Thoracic aorta (tissue), 2 donors: ENCODE results near the gene CENPU. TPM values are rescaled to one million over a fixed set of nuclear protein-coding genes. Genes with fewer than 3 reads are reported as not detected.

Experiments used
- ATAC-seq: fragments of 150-250 bp; one replicate; pipeline ENCODE4 v1.8.0; 2017; ENCODE audit warnings: low read depth; ENCODE audit not compliant: insufficient number of reproducible peaks, low FRiP score
- DNase-seq: peaks from one replicate; pipeline ENCODE4 v3.0.0-alpha.2; 2020; ENCODE audit warnings: low spot score
- H3K27ac ChIP-seq, 2 donors: fragments of 200-600 bp; sonication (generic); 1 replicate in 1 of 2; 2 replicates in 1 of 2; pipeline ENCODE4 v1.5.1; 2016; ENCODE audit warnings: mild to moderate bottlenecking in 2 of 2, moderate library complexity in 2 of 2
- H3K27me3 ChIP-seq: fragments of 200-600 bp; sonication (generic); replicated peaks from 2 replicates; pipeline ENCODE4 v1.6.0; 2016; ENCODE audit warnings: mild to moderate bottlenecking; ENCODE audit not compliant: insufficient read depth
- H3K36me3 ChIP-seq: fragments of 200-600 bp; sonication (generic); one replicate; pipeline ENCODE4 v1.5.1; 2016
- H3K4me1 ChIP-seq, 2 donors: fragments of 200-600 bp; sonication (generic); 1 replicate in 1 of 2; 2 replicates in 1 of 2; pipeline versions ENCODE4 v1.5.1 to v1.6.0; 2016; ENCODE audit warnings: low read depth in 2 of 2, mild to moderate bottlenecking in 1 of 2; ENCODE audit not compliant: control insufficient read depth in 1 of 2
- H3K4me3 ChIP-seq: fragments of 200-600 bp; sonication (generic); 2 replicates; pipeline ENCODE4 v1.5.1; 2016; ENCODE audit warnings: mild to moderate bottlenecking
- H3K9me3 ChIP-seq: fragments of 200-600 bp; sonication (generic); 2 replicates; pipeline ENCODE4 v1.5.1; 2016
- CTCF ChIP-seq: fragments of 200-600 bp; sonication (generic); IDR thresholded peaks from one replicate; pipeline ENCODE4 v1.5.1; 2019; ENCODE audit warnings: antibody characterized with exemption
- total RNA-seq, 2 donors: library from RNA; depleted of rRNA; stranded (reverse); fragments of >200 nt; gene quantifications; one replicate each; pipeline versions ENCODE4 v1.1.0 to v1.2.3, GENCODE V29; 2016

The CENPU gene
- total RNA-seq, 2 donors from 2014 or later: 1.4 to 2.0 TPM

- no peaks in the 10 kb centered on the region for H3K36me3 ChIP-seq
- no peak for TF ChIP-seq CTCF
- no peaks in the 10 kb centered on the region for H3K9me3 ChIP-seq
- H3K27me3 ChIP-seq: no peaks in the 10 kb centered on the region
- H3K27ac ChIP-seq: no peak overlapping the region
- no peak overlapping the region for H3K4me3 ChIP-seq
- no peak for ATAC-seq
- no peak for DNase-seq
- H3K4me1 ChIP-seq: no peaks in the 10 kb centered on the region
Observed at GRCh38 chr4:184727430-184727829, 6.5 kb downstream of the CENPU start.

DNA sequence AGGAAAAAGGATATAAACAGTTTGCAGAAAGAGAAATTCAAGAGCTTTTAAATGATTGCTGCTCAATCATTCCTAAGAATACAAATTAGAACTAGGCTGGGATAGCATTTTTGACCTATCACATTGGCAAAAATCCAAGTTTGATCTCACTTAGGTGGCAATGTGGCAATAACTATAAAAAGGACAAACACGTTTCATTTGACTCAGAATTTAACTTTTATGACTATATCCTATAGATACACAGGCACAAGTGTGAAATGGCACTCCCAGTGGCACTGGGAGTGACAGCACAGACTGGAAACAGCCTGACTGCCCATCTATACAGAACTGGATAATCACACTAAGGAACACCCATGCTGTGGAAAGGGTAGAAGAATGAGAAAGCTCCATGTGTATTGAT lies 11.1 kb downstream of the CENPU start:
- H3K36me3 ChIP-seq: no peaks in the 10 kb centered on the region
- peaks cover 2% of the 10 kb centered on the region for H3K9me3 ChIP-seq
- TF ChIP-seq CTCF: no peak
- H3K27me3 ChIP-seq: no peaks in the 10 kb centered on the region
- H3K4me3 ChIP-seq: no peak overlapping the region
- DNase-seq: no peak
- no peak overlapping the region for H3K27ac ChIP-seq
- H3K4me1 ChIP-seq: no peaks in the 10 kb centered on the region
- no peak for ATAC-seq

DNA sequence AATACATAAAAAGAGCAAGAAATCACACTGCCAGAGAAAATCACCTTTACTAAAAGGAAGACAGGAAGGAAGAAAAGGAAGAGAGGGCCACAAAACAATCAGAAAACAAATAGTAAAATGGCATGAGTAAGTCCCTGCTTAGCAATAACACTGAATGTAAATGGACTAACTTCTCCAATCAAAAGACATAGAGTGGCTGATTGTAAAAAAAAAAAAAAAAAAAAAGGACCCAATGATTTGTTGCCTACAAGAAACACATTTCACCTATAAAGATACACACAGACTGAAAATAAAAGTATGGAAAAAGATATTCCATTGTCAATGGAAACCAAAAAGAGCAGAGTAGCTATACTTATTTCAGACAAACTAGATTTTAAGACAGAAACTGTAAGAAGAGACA lies 12.6 kb downstream of the CENPU start:
- no peak overlapping the region for H3K4me3 ChIP-seq
- no peak for ATAC-seq
- no peak for TF ChIP-seq CTCF
- H3K4me1 ChIP-seq: peaks cover 0 to 3% of the 10 kb centered on the region in 2 donors
- H3K27me3 ChIP-seq: no peaks in the 10 kb centered on the region
- no peak for DNase-seq
- peaks cover 2% of the 10 kb centered on the region for H3K9me3 ChIP-seq
- H3K36me3 ChIP-seq: no peaks in the 10 kb centered on the region
- no peak overlapping the region for H3K27ac ChIP-seq

GRCh38 chr4:184719407-184719806 lies 14.5 kb downstream of the CENPU start:
- ATAC-seq (no peak), DNase-seq (no peak)
- Histone ChIP-seq H3K4me3 (no peak overlapping the region), H3K27ac (no peak overlapping the region), H3K36me3 (no peaks in the 10 kb centered on the region), H3K27me3 (no peaks in the 10 kb centered on the region), H3K4me1 (peaks cover 0 to 5% of the 10 kb centered on the region in 2 donors), H3K9me3 (peaks cover 2% of the 10 kb centered on the region)
- no peak for TF ChIP-seq CTCF

DNA sequence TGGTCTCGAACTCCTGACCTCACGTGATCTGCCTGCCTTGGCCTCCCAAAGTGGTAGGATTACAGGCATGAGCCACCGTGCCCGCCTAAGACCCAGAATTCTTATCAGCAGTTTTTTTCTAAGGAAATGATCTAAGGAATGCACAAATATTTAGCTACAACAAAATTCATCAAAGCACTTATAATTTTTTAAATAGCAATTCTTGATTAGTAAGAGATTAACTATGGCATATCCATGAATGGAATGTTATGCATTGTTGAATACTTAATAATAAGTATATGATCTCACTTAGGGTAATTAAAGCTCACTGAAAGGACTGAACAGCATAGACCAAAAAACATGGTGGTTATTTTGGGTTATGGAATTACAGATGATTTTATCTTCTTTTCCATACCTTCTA lies 18.4 kb downstream of the CENPU start:
- DNase-seq (no peak), ATAC-seq (no peak)
- Histone ChIP-seq H3K4me3 (no peak overlapping the region), H3K4me1 (peaks cover 0 to 5% of the 10 kb centered on the region in 2 donors), H3K9me3 (no peaks in the 10 kb centered on the region), H3K27me3 (no peaks in the 10 kb centered on the region), H3K36me3 (no peaks in the 10 kb centered on the region), H3K27ac (no peak overlapping the region)
- TF ChIP-seq CTCF: no peak
